Measurements from ENCODE around the gene EXOC3L1. TPM values are rescaled to one million over a fixed set of nuclear protein-coding genes. Genes with fewer than 3 reads are reported as not detected.

The EXOC3L1 gene
- total and polyA plus RNA-seq, 2 of the 13 experiments (the other 11 are each of a cell fraction or from before 2014, with no cell fraction given), result 0.12 TPM; not detected in 1

- CTCF ChIA-PET (ENCODE audit: low intra/inter-chr PET ratio, low total read pairs), result no interaction called here
- DNase-seq (ENCODE audit: low spot score) (no peak), FAIRE-seq (no peak), ATAC-seq (no peak)
- Histone ChIP-seq H3K27ac (ENCODE audit: extremely low read length, insufficient read depth, low read length) (no peak overlapping the region), H3K4me3 (replicated peaks in 1 of 3; ENCODE audit: insufficient read depth in 1 of 3, low read depth in 2 of 3, low read length in 3 of 3) (no peak overlapping the region), H3K36me3 (replicated peaks in 1 of 2; ENCODE audit: control insufficient read depth in 1 of 2, insufficient read depth in 2 of 2, low read length in 2 of 2) (peaks cover 6 to 10% of the 10 kb centered on the region in 2 experiments; a peak in 4 of 5 replicates), H3K79me2 (ENCODE audit: insufficient read depth, low read length) (peaks cover 17% of the 10 kb centered on the region), H4K20me1 (ENCODE audit: insufficient read depth, low read length) (no peaks in the 10 kb centered on the region; the same call in 1 of the 2 replicates), H3K4me2 (ENCODE audit: low read depth, low read length) (peak overlapping the region; percentile 30; the same call in 1 of the 2 replicates), H2AFZ (ENCODE audit: low read length) (no peak overlapping the region), H3K4me1 (ENCODE audit: insufficient read depth, low read length) (peaks cover 34% of the 10 kb centered on the region), H3K9ac (ENCODE audit: insufficient read depth, low read depth, low read length) (no peak overlapping the region), H3K27me3 (ENCODE audit: control insufficient read depth in 1 of 2, insufficient read depth in 2 of 2, low read length in 2 of 2) (peaks cover 0 to 4% of the 10 kb centered on the region in 2 experiments; a peak in 1 of 5 replicates), H3K9me3 (ENCODE audit: low read length) (no peaks in the 10 kb centered on the region)
- intact Hi-C loops (cut with micrococcal nuclease; ENCODE audit: unreplicated experiment), result no loop called here
- POLR2A ChIA-PET, result no interaction called here
- BruUV-seq (replicated peaks), result no TSS peak
- WGBS (ENCODE audit: low lambda C conversion rate), result 23% methylated on average over 3 of the region's 3 CpGs
- in situ Hi-C loops (cut with HindIII; ENCODE audit: extremely low pct_ligation_motif_present, low pct_unique_long_range_greater_than_20kb), result no loop called here
- TF ChIP-seq SIN3A (IDR thresholded peaks at IDR 0.05; ENCODE audit: borderline replicate concordance, low read depth, low read length), result no peak
- TF ChIP-seq HMGXB4 (CRISPR knock-in tag; IDR thresholded peaks at IDR 0.05; ENCODE audit: borderline replicate concordance in 1 of 2, low read depth in 1 of 2), result no peak
- TF ChIP-seq ETV5 (CRISPR knock-in tag; IDR thresholded peaks at IDR 0.05; ENCODE audit: borderline replicate concordance), result peak; percentile 35; the same call in 1 of the 2 replicates
- no peak for TF ChIP-seq USF2 (IDR thresholded peaks at IDR 0.05; ENCODE audit: low read depth, low read length)
- TF ChIP-seq USF2 (CRISPR knock-in tag; IDR thresholded peaks at IDR 0.05; ENCODE audit: borderline replicate concordance), result no peak
- no peak for TF ChIP-seq MAFK (conservative IDR thresholded peaks at IDR 0.05 in 1 of 2, IDR thresholded peaks at IDR 0.05 in 1 of 2; ENCODE audit: low read length in 2 of 2)
- TF ChIP-seq EED (CRISPR knock-in tag; IDR thresholded peaks at IDR 0.05), result no peak
- TF ChIP-seq ZNF841 (CRISPR knock-in tag; IDR thresholded peaks at IDR 0.05; ENCODE audit: borderline replicate concordance), result no peak
- TF ChIP-seq ELF3 (CRISPR knock-in tag; IDR thresholded peaks at IDR 0.05), result 0 out of 2 replicates have a peak, but pooled peaks have one; percentile 21
- no peak for TF ChIP-seq ATM (IDR thresholded peaks at IDR 0.05; ENCODE audit: borderline replicate concordance)
- no peak for TF ChIP-seq RFX1 (IDR thresholded peaks at IDR 0.05)
These were observed 34.1 kb upstream of the EXOC3L1 start for GRCh38 chr16:67223992-67224391.

All from HepG2 (cell line).